ENCODE results near the gene SGTB.
"Not testable (repeated sequence)": the region's sequence is repeated elsewhere in the genome, so short reads cannot be mapped to it uniquely, and the experiment has no call there.

SGTB gene

GRCh38 chr5:65668696-65669095 lies 53.2 kb downstream of the SGTB start:
- DNase-seq (ENCODE audit: low spot score), result no peak

DNA sequence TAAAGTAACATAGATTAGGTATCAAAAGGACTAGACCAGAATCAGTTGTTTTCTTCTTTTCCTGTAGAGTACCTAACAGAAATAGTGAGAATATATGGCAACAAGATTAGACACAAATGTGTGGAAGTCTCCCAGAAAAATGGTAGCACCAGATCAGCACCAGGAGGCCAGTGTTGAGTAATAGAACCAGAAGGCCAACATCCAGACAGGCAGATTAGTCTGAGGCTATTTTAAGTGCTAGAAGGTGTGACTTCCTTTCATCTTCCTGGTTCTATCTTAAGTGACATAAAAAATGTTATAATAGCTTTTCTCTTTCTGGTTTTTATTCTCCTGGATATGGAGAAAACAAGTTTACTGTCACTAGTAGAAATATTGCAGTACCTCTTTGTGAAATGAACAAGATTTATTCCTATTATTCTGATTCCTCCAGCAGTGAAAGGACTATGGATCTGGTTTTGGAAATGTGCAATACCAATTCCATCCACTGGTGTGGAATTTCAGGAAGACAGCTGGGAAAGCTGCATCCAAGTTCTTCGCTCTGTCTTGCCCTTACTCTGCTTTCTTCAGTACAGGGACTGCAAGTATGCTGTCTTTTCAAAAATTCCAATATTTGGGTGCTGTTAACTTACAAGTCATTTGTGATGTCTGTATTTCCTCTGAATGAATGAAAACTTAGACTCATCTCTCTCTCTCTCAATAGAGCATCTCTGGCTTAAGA lies 57.9 kb downstream of the SGTB start:
- DNase-seq (ENCODE audit: low spot score), result peak; percentile 14

DNA sequence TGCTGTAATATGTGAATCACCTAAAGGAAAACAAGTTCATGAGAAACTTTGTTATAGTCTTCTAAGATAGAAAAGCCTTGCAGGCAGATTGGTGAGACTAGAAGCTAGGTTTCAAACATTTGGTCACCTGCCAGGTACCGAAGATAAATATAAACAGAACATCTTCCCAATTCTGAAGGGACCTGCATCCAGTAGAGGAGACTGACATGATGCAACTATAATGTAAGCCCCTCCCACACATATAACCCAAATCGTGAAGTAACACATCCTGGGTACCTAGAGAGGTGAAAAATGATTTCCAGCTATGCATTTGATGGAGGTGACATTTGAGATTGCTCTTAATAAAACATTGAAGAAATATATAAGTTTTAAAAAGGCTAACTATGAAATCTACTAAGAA lies 67.2 kb downstream of the SGTB start:
- no peak for DNase-seq (ENCODE audit: low spot score)

GRCh38 chr5:65651144-65651543 lies 70.8 kb downstream of the SGTB start:
- no peak for DNase-seq (ENCODE audit: low spot score)

DNA sequence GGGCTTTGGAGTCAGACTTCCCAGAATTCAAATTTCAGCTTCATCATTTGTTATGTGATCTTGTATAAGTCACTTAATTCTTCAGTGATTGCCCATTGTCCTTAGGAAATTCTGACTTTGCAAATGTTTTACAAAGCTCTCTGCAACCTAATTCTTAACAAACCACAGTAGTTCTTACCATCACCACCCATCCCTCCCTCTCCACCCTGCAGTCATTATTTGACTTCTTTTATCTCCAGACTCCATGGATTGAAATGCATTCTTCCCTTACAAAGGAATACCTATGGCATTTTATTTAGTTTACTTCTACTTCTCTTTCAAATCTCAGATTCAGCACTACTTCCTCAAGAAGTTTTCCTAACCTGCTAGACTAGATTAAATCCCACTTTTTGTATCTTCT lies 74.0 kb downstream of the SGTB start:
- no peak for DNase-seq (ENCODE audit: low spot score)

- no peak for DNase-seq (ENCODE audit: low spot score)
These were observed 75.0 kb downstream of the SGTB start for GRCh38 chr5:65646938-65647337.

DNA sequence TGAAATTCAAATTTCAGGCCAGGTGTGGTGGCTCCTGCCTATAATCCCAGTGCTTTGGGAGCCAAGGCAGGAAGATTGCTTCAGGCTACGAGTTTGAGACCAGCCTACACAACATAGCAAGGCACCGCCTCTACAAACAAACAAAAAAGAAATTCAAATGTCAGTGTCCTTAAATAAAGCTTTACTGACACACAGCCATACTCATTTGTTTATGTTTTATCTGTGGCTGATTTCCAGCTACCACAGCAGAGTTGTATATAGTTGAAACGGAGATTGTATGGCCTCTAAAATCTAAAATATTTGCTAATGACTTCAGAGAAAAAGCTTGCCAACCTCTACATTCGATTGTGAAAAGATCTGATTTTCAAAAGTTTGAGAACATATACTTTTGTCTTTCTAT lies 81.7 kb downstream of the SGTB start:
- DNase-seq (ENCODE audit: low spot score), result no peak

DNA sequence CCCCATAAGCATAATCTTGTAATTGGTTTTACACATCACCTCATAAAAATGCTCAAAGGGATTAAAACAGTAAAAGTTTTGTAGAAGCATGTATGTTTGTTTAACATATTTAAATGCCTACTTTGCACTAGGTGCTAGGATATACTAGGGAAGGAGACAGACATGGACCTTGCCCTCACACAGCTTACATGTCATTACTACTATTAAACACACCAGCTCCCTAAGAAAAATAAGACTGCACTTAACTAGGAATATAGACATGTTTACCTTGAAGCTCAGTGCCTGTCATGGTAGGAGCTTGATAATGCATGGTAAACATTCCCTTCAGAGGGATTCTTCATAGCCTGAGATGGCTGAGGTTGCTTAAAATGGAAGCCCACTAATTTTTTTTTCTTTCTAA lies 90.9 kb downstream of the SGTB start:
- DNase-seq (ENCODE audit: low spot score), result no peak

DNA sequence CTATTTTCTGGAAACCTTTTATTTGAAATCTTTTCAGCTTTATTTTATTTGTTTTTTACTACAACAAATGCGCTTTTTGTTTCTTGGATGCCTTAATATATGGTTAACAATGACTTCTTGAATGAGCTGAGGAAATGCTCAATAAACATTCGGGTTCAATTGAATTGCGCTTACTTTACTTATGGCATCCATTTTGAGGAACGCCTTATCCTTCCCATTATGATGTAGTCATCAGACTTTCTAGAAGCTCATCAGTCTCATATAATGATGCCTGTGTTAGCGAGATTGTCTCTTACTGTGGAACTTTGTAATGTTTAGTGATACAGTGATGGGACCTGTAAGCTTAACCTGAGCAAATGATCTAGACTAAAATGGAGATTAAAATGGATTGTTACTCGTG lies 96.2 kb downstream of the SGTB start:
- DNase-seq (ENCODE audit: low spot score), result no peak

DNA sequence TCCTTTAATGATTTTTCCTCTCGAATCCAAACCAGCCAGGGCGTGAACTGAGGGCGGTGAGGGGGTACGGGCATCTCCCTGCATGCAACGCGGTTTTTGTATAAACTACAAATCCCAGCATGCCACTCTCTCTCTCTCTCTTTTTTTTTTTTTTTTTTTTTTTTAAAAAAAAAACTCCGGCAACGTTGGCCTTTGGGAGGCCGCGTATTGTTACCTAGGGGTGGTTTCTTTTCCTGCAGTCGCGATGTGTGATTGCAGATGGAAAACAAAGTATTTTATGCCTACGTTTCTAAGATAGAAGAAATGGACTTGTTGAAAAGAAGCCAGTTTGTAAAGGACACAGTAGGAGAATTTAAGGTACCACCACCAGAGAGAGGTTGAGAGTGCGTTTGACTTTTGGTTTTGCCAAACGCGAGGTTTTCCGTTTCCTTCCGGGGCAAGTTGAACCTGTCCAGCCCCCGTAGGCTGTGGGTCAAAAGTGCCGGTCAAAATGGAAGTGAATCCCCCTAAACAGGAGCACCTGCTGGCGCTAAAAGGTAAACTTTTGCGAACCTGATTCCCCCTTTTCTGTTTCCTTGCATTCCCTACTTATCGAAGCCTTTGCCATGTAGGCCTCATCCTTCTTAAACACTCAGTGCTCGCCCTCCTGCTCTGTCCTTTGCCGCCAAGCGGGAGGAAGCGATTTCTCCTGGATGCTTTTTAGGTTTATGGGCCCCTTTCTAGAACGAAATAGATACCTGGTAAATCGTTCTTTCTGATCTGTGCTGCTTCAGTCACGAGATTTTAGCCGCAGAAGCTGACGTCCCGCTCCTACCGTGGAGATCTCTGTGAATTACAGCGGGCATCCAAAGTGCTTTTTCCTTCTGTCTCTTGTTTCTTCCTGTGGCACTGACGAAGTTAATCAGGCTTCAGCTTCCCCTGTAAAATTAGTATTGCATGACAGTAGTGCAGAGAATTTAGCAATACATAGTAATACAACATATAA lies 97.0 kb downstream of the SGTB start, which contains the start of the genes SHLD3 and TRAPPC13:
Gene SHLD3 (plus strand): TSS at position 457 of the 985 bp plus-strand sequence. CDS start 4,561 bp downstream, outside the sequence.
Gene TRAPPC13 (plus strand): TSS at position 457 of the 985 bp plus-strand sequence. CDS start 34 bp downstream, at position 491.
- peak; percentile 75 for DNase-seq (ENCODE audit: low spot score)

DNA sequence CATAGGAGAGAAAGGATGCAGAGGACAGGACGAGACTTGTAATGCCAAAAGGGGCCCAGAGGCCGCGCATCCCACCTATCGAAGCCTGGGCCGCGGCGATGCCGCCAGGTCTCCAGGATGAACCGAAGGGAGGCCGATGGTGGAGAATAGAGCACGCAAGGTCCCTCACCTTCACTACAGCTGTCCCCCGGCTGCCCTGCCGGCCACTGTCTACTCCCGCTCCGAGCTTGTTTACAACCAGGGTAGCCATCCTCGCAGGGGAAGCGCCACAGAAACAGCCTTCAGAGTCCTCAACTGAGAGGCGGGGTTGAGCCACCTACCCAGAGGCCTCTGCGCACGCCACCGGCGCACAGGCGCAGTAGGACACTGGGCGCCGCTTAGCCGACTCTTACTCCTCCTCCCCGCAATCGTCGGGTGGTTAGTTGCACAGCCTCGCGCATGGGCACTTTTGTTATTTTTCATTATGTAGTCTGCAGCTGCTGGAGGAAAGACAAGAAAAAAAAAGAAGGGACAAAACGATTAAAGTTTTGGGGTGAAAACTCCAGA lies 97.8 kb downstream of the SGTB start, which contains the start of gene TRIM23:
Gene TRIM23 (minus strand): TSS at position 309 of the 546 bp plus-strand sequence. CDS start 59 bp downstream, at position 250.
- peak; percentile 92 for DNase-seq (ENCODE audit: low spot score)

DNA sequence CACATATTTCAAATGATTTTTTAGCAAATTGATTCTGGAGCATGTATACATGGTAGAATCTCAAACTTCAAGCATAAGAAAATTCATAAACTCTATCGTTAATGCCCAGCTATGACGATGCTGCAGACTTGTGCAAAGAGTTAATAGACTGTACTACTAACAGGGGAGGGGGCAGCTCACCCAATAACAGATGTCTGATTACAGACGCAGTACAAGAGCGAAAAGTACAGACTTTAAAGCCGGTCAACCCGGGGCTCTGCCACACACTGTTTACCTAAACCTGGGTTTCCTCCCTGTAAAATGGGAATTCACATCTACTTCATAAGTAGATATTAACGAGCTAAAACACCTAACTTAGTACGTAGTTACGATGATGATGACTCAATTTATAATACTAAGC lies 98.4 kb downstream of the SGTB start:
- no peak for DNase-seq (ENCODE audit: low spot score)

- DNase-seq (ENCODE audit: low spot score), result not testable (repeated sequence)
These were observed 99.9 kb downstream of the SGTB start for GRCh38 chr5:65621961-65622360.

DNA sequence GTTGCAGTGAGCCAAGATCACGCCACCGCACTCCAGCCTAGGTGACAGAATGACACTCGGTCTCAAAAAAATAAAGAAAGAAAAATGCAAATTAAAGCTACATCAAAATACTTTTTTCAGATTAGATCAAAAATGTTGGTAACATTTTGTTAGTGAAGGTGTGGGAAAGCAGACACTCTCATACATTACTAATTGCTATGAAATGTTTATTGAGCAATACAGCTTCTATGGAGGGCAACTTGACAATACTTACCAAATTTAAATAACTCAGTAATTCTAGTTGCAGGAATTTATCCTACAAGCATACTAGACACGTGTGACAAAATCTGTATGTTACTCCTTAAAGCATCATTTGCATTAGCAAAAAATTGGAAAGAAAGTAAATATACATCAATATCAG lies 101.9 kb downstream of the SGTB start:
- DNase-seq (ENCODE audit: low spot score), result no peak

Measured in AG08396 (cell line).